GM12891 (cell line): ENCODE results near the gene PLPP2.

ENCODE experiments used
- POLR2A ChIP-seq: IDR thresholded peaks from 2 replicates; pipeline ENCODE4 v1.6.1; 2011; ENCODE audit warnings: low read depth, low read length, control low read depth
- POLR2AphosphoS5 ChIP-seq: IDR thresholded peaks from 2 replicates; pipeline ENCODE4 v1.6.1; 2011; ENCODE audit warnings: low read depth, low read length, control low read depth
- SPI1 ChIP-seq: IDR thresholded peaks from 2 replicates; pipeline ENCODE4 v1.6.1; 2011; ENCODE audit warnings: low read depth, low read length, control low read depth
- TAF1 ChIP-seq: IDR thresholded peaks from 2 replicates; pipeline ENCODE4 v1.6.1; 2011; ENCODE audit warnings: low read depth, low read length, control low read depth

DNA sequence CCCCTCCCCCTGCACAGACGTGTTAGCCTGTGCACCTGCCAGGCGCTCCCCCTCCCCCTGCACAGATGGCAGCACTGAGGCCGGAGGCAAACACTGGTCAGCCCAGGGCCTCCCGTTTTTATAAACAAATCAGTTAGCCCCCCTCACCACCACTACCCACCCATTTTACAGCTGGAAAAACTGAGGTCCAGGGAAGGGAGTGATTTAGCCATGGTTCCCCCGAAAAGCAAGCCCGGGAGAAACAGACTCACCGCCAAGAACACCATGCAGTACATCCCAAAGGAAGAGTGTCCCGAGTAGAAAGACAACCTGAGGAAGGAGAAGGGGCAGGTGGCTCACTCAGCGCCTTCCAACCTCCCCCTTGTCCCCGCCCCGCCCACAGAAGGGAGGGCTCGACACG lies 8.7 kb downstream of the PLPP2 start:
- no peak for TF ChIP-seq POLR2AphosphoS5
- TF ChIP-seq POLR2A, result no peak
- no peak for TF ChIP-seq SPI1
- no peak for TF ChIP-seq TAF1
